Hematopoietic multipotent progenitor cell treated with erythropoietin and hydrocortisone succinate and interleukin-3 and kit ligand, for 15 days (in vitro differentiated cells): ENCODE measurements around the gene TRPT1.
"Not testable (repeated sequence)": the region's sequence is repeated elsewhere in the genome, so short reads cannot be mapped to it uniquely, and the experiment has no call there.

Experiments
- DNase-seq: peaks from one replicate; pipeline ENCODE4 v3.0.0-alpha.2; 2015; ENCODE audit warnings: low spot score

TRPT1 gene

DNA sequence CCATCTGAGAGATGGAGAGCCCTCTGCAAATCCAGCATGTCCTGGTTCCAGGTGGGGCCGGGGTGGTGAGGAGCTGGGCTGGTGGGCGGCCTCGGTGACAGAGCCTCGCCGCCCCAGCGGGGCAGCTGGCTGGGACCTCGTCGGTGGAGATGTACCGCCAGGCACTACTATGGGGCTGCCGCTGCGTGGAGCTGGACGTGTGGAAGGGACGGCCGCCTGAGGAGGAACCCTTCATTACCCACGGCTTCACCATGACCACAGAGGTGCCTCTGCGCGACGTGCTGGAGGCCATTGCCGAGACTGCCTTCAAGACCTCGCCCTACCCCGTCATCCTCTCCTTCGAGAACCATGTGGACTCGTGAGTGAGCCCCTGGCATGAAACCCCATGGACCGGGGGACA, 32.4 kb upstream of the TRPT1 start:
- DNase-seq = no peak

DNA sequence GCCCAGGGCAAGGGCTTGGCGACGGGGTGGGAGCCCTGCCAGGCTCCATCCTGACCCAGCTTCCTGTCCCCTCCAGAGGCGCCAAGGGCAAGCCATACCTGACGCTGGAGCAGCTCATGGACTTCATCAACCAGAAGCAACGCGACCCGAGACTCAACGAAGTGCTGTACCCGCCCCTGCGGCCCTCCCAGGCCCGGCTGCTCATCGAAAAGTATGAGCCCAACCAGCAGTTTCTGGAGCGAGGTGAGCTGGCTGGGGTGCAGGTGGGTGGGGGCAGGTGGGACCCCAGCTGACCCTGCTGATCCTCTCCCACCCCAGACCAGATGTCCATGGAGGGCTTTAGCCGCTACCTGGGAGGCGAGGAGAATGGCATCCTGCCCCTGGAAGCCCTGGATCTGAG, 30.3 kb upstream of the TRPT1 start:
- no peak for DNase-seq

DNA sequence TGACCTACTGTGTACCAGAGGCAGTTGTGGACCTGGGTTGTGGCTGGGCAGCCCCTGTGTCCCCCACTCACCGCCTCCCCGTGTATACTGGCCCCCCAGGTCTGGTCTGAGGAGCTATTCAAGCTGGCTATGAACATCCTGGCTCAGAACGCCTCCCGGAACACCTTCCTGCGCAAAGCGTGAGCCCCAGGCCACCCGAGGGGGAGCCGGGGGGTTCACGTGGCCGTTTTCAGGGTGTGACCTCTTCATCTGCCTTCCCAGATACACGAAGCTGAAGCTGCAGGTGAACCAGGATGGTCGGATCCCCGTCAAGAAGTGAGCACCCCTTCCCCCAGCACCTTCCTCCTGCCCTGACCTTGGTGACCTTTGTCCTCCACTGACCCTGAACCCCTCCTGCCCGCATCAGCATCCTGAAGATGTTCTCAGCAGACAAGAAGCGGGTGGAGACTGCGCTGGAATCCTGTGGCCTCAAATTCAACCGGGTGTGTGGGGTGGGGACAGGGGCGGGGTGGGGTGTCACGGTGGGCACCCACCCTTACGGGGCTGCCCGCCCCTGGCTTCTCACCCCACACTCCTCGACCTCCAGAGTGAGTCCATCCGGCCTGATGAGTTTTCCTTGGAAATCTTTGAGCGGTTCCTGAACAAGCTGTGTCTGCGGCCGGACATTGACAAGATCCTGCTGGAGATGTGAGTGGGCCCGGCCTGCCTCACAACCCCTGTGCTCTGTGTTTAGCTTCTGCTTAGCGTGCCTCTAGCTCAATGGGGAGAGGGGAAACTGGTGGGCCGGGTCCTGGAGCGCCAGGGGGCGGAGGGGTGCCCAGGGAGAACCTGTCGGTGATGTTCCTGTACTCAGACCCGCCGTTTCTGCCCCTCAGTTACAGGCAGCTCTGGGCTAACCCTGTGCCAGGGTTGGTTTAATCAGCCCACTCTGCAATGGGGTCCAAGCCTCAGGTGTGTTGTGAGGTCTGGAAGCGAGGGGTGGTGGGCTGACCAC, 29.4 kb upstream of the TRPT1 start:
- DNase-seq = no peak

DNA sequence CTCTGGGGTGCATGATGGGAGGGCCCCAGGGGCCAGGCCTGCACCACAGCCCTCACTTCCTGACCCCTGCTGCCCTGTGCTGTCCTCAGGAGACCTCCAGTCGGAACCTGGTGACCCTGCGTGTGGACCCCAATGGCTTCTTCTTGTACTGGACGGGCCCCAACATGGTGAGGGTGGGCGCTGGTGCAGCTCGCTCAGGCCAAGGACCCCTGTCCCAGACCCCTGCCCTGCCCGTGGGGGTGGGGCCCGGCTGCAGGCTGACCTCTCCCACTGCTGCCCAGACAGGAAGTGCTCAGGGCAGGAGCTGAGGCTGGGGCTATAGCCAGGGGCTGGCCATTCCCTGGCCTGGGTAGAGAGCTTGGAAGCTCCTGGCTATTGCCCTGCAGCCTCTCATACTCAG, 28.3 kb upstream of the TRPT1 start:
- DNase-seq = no peak

DNA sequence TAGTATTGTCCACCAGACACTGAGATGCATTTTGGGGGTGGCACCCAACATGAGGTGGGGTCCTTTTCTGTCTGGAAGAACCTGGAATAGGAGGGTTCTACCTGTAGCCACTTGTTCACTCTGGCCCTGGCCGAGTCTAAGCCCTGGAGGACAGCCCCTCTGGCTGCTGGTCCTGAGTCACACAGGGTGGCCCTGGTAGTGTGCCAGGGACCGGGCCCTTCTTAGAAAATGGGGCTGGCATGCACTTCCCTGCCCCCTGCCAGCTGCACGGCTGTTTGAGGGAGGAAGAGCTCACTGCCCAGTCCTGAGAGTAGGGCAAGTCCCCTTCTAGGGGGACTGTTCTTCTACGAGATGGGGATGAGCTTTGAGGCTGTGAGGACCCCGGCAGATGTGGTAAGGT, 27.5 kb upstream of the TRPT1 start:
- DNase-seq = peak; percentile 71

DNA sequence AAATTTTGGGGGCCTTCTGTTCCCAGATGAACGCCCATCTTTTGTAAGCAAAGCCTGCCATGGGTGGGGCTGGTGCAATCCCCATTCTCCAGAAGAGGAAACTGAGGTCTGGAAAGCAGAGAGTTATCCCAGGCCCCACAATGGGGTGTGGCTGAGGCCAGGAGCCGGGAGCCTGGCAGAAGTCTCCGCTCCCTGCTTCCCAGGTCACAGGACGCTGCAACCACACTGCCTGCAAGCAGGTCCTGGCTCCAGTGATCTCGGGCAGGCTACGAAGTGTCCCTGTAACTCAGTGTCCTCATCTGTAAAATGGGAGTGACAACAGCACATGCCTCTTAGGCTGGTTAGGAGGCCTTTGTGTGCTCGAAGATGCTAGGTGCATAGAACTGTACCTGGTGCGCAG, 27.1 kb upstream of the TRPT1 start:
- no peak for DNase-seq

DNA sequence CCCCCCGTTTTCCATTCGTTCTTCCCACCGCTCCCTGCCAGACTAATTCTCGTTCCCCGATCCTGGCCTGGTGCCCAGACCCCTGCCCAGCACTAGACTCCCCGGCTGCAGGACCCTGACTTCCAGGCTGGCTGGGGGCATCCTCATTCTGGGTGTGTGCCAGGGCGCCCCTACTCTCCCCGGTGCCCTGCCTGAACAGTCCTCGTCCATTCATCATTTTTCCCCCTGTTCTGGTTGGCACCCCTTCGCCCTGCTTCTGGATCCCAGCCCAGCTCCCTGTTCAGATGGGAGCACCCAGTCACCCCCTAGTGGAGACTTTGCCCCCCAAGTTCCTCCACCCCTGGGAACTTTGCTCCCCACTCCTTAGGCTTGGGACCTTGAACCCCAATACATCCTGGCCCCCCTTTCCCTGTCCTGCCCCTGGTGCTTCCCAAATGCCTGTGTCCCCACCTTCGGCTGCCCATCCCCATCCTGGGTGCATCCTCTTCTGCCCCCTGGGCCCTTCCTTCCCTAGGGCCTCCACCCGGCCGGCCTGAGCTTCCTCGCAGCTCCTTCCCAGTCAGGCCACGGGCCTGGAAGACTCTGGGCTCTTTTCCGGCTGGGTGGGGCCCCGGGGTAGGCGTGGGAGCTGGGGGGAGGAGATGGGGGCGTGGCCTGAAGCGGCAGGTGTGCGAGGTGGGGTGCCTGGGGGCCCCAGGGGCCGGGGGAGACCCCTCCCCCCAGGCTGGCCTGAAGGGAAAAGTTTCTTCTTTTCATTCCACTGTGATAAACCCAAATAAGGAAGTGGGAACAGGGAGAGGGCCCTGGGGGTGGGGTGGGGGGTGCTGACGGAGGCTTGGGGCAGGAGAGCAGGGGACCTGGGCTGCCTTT, 26.3 kb upstream of the TRPT1 start:
- peak; percentile 63 for DNase-seq

DNA sequence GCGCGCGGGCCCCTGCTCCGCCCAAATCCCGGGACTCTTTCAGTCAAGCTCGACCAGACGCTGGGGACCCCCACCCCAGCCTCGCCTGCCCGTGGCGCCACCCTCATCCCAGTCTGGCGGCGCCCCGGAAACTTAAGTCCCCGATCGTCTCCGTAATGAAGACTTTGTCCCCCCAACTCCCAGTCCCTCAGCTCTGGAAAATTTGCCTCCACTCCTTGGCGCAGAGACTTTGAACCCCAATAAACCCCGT, 25.7 kb upstream of the TRPT1 start:
- no peak for DNase-seq

DNA sequence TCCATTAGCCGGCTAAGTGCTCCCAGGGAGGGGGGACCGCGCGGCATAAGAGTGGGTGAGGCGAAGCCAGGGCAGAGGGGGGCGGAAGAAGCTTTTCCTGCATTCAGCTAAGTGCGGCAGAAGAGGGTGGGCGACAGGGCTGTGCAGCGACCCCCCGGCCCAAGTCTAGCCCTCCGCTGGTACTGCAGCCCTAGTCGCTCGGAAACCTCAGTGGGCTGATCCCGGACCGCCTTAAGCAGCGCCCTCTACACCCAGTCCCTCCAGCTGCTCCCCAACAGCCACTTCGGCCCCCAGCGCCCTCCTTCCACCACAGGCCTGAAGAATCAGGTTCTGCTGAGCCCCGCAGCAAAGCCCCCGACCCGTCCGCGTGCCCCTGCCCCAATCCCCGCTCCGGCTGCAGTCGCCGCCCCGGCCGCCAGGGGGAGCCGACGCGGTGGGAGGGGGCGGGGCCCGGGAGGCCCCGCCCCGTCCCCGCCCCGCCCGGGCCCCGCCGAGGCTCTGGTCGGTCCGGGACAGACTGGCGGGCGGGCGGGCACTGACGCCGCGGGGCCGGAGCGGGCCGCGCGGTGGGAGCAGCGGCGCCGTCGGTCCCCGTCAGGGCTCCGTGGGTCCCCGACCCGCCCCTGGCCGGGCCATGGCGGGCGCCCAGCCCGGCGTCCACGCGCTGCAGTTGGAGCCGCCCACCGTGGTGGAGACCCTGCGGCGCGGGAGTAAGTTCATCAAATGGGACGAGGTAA, 25.2 kb upstream of the TRPT1 start, which contains the start of gene PLCB3:
TSS of gene PLCB3 (plus strand) at position 515 of the 737 bp plus-strand sequence. CDS start at position 635, 120 bp downstream.
- DNase-seq = peak; percentile 66

DNA sequence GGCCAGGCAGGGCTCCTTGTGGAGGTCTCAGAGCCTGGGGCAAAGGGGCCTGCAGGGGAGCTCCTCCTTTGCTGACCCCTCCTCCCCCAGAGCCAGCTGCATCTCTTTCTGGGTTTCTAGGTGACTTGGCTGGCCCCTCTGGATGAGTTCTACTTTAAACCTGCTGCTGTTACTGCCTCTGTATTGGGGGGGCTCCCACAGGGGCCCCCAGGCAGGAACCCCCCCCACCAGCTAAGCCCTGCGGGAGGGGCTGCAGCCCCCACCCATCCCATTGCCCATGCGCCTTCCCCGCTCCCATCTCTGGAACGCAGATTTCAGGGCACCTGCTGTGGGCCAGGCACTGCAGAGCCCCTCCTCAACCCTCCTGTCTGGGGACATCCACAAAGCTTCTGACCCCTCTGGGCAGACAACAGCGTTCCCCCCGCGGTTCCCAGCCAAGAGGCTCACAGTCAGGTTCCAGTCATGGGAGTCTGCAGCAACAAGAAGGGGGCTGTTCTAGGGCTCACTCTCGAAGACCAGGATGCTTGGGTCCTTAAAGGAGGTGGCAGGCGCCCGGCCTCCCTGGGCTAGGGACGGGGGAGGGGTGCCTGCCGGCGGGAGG, 24.5 kb upstream of the TRPT1 start:
- DNase-seq = no peak

DNA sequence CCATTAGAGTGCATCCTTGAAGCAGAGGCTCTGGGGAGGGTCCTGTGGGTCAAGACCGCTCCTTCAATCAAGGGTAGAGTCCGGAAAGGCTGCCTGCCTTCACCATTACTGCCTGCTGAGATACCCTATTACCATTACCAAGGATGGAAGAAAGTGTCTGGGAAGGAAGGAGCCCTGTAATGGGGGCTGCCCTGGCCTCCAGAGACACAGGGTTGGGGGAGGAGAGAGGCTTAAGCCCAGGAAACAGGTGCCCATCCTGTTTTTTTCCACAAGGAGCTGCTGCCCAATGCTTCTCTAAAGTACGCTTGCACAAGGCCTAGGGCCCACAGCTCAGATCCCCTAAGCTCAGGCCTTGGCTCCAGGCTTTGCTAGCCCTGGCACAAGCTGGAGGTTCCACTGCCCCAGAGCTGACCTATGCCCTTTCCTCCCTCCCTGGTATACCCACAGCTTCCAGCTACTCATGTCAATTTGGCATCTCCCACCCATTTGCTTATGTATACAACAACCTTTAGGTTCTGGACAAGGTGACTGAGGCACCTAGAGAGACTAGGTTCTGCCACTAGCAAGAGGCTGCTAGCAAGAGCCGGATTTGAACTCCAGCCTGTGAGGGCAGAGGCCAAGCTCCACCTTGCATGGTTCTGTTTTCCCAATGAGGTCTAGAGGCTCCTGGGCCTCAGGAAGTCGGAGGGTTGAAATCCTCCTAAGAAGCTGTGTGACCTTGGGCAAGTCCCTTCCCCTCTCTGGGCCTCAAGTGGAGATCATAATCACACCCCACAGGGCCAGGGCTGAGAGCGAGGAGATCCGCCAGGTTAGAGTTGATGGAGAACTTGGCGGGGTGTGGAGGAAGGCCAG, 23.8 kb upstream of the TRPT1 start:
- no peak for DNase-seq

DNA sequence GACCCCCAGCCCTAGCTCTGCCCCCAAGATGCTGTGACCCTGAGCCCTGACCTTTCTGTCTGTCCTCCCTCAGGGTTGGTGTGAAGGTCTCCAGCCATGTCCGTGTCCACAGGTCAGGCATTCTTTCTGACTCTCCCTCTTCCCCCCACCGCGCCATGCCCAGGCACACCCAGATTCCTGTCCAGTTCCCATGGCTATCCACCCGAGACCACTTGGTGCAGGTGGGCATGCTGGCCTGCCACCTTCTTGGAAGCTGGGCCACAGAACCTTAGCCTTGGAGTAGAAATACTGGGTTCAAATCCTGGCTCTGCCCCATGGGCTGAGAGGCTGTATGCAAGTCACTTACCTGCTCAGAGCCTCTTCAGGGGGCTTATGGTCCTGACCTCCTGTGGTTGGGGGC, 23.1 kb upstream of the TRPT1 start:
- no peak for DNase-seq

DNA sequence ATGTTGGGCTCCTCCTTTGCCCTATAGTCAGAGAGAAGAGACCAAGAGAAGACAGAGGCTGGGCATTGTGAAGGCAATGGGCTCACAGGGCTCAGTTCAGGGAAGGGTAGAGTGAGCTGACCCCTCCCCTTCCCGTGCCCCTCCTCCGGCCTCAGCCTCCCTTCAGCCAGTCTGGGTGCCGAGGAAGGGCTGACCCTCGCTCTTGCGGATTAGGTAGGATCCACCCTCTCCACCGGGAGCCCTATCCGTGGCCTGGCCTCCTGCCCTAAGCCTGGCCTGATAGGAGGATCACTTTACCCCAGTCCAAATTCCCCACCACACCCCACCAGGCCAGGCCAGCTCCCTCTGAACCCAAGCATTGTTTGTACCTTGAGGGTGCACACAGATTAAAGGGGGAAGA, 22.6 kb upstream of the TRPT1 start:
- DNase-seq = no peak

DNA sequence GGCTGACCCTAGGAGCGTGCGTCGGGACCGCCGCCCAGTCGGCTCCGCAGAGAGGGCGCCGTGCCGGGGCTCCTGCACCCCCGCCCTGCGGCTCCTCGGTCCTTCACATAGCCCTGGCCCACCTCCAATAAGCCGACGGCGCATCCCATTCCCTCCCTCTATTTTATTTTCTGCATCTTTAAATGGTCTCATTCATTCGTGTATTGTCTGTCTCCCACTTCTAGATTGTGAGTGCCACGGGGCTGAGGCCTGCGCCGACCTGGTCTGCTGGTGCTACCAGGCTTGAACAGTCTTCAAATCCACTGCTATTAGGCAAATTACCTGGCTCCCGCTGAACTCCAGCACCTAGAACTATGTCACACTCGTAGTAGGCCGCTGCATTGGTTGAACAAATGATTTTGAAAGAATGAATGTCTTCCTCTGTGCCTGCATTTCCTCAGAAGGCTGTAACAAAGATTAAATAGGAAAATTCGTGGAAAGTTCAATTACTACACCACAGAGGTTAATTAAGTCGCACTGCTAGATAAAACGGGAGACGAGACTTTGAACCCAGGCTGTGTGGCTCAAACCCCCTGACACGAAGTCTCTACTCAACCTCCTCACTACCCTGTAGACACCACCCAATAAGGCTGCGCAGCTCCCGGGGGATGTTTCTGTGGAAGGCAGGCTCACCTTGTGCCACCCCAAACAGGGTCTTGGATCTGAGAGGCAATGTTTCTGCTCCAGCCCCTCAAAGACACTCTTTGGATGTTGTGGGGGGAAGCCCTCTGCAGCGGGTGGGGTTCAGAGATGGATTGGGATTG, 21.9 kb upstream of the TRPT1 start:
- DNase-seq = no peak

DNA sequence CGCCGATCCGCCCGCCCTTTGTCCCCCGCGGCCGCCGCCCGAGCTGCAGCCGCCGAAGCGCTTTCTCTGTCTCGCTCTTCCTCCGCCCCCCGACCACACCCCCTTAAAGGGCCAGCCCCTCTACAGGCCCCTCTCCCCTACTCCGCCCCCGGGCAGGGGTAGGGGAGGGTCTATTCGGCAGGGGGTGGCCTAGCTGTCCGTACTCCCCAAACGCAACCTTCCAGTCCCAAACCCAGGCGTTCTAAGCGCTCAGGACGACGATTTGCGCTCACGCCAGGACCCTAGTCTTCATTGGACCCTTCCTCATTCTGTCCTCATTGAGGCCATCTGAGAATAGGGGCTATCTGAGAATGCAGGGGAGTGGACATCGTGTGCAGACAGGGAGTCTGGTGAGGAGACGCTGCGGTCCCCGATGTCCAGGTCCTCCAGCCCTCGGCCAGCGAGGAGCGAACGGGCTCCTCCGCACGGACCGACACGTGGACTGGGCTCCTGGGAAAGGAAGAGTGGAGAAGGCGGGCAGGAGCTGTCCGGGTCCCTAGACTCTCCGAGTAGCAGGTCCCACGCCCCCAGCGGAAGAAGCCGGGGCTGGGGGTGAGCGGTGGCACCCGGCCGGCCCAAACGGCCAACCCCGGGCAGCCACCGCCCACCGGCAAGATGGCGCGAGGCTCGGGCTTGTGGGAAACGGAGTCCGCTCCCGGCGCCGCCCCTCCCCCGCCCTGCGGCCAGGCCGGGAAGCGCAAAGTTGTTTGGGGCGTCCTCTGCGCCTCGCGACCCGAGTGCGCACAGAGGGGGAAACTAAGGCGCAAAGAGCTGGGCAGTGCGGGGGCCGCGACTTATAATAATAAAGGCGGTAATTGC, 21.1 kb upstream of the TRPT1 start, which contains the start of gene PPP1R14B:
TSS of gene PPP1R14B (minus strand) at position 73 of the 858 bp plus-strand sequence. CDS start 270 bp downstream, outside the sequence.
- peak; percentile 81 for DNase-seq

DNA sequence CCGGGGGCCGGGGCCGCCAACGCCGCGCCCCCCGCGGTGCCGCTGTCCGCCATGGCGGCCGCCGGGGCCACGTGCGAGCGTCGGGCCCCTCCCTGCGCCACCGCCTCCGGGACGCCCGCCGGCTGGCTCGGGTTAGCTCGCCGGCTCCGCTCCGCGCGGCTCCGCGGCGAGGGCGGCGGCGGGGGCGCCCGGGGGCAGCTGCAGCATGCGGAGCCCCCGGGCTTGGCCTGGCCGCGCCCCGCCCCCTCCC, 20.6 kb upstream of the TRPT1 start:
- not testable (repeated sequence) for DNase-seq

DNA sequence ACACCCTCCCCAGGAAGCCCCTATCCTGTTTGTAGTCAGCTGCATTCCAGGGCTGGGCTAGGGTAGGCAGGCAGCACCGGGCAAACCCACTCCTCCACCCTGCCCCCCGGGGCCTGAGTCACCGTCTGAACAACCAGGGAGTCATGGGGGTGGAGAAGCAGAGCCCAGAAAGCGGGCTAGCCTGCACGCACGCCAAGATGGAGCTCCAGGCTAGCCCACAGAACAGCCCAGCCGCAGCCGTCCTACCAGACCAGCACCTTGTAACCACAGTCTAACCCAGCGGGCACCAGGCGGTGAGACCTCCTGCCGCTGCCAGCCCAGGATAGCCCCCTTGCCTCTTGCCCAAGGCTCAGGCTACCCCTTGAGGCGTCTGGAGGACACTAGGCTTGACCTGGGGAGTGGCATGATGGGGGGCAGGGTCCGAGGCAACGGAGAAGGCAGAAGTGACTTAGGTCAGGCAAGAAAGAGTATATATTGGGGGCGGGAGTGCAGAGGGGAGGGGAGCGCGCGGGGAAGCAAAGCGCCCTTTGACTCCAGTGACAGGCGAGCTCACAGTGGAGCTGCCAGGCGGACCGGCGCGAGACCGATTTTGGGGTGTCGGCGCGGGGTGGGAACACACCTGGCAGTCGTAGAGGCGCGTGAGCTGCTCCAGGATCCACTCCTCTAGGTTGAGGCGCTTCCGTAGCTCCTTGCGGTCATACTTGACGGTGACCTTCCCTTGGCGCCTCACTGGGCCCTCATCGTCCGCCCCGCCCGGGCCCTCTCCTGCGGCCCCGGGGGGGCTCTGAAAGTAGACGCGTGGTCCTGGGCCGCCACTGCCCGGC, 20.0 kb upstream of the TRPT1 start:
- DNase-seq = peak; percentile 52

DNA sequence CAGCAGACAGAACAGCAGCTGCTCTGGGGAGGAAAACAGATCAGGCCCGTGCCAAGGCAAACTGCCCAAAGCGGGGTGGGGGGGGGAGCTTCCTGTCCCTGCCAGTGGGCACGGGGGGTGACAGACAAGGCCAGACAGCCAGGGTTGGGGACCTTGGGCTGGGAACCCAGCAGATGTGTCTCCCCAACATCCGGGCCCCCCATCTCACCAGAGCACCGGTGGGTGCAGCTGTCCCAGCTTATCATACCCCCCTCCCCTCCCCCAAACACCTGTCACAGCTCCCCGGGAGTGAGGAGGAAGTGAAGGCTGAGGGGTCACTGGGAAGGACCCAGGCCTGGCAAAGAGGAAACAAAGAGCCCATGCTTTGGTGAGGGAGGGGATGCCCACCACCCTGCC, 19.4 kb upstream of the TRPT1 start:
- DNase-seq = no peak

DNA sequence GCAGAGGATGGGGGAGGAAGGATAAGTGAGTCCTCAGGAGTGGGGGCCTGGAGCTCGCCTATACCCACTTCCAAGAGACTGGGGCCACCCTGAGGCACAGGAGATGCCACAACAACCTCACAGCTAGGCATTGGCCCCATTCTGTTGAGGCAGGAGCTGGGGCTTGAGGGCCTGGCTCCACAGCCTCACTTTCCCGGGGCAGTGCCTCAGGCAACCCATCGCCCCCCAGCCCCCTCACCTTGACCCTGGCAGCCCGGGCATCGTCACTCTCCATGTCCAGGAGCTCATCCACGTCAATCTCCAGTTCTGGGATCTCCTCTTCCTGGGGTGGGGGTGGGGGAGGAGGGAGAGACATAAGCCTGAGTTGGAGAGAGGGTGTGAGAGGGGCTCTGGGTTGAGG, 19.0 kb upstream of the TRPT1 start:
- DNase-seq = no peak
